ENCODE measurements around the gene C1orf94. TPM values are rescaled to one million over a fixed set of nuclear protein-coding genes. Genes with fewer than 3 reads are reported as not detected.

The C1orf94 gene
- total and polyA plus RNA-seq, 10 donors = not detected

DNA sequence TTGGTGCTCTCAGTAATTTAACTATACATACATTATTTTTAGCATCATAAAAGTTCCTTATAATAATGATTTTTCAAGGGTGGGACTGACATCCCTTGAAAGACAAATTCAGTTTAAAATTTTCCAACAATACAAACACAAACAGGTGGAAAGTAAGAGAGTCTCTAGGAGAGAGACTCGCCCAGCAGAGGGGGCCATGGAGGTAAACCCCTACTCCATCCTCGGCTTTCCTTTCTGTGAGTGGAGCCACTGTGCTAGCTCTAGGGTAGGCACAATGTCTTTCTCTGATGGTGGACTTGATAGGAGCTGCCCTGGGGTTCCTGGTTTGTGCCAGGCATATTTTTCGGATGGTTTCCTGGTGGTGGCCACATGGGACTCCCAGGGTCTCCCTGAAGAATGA is 20.0 kb upstream of the C1orf94 start:
- H3K36me3 ChIP-seq = no peaks in the 10 kb centered on the region
- no peak overlapping the region for H3K27ac ChIP-seq
- H3K9me3 ChIP-seq = no peaks in the 10 kb centered on the region
- peaks cover 0 to 60% (median 0%) of the 10 kb centered on the region in 7 donors for H3K27me3 ChIP-seq (replicated peaks in 1 of 7)
- DNase-seq = no peak
- WGBS, 5 donors = 47 to 60% (median 54%) methylated on average over 3 of the region's 3 CpGs
- intact Hi-C loops (cut with DNase I; ENCODE audit: low total_unique reads) = no loop called here
- no peak overlapping the region for H3K4me3 ChIP-seq
- no peaks in the 10 kb centered on the region for H3K4me1 ChIP-seq
- TF ChIP-seq POLR2AphosphoS5 (IDR thresholded peaks at IDR 0.05) = no peak
- TF ChIP-seq, protein P1, sequence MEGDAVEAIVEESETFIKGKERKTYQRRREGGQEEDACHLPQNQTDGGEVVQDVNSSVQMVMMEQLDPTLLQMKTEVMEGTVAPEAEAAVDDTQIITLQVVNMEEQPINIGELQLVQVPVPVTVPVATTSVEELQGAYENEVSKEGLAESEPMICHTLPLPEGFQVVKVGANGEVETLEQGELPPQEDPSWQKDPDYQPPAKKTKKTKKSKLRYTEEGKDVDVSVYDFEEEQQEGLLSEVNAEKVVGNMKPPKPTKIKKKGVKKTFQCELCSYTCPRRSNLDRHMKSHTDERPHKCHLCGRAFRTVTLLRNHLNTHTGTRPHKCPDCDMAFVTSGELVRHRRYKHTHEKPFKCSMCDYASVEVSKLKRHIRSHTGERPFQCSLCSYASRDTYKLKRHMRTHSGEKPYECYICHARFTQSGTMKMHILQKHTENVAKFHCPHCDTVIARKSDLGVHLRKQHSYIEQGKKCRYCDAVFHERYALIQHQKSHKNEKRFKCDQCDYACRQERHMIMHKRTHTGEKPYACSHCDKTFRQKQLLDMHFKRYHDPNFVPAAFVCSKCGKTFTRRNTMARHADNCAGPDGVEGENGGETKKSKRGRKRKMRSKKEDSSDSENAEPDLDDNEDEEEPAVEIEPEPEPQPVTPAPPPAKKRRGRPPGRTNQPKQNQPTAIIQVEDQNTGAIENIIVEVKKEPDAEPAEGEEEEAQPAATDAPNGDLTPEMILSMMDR (IDR thresholded peaks at IDR 0.05 in 8 of 11, conservative IDR thresholded peaks at IDR 0.05 in 3 of 11) = no peak

DNA sequence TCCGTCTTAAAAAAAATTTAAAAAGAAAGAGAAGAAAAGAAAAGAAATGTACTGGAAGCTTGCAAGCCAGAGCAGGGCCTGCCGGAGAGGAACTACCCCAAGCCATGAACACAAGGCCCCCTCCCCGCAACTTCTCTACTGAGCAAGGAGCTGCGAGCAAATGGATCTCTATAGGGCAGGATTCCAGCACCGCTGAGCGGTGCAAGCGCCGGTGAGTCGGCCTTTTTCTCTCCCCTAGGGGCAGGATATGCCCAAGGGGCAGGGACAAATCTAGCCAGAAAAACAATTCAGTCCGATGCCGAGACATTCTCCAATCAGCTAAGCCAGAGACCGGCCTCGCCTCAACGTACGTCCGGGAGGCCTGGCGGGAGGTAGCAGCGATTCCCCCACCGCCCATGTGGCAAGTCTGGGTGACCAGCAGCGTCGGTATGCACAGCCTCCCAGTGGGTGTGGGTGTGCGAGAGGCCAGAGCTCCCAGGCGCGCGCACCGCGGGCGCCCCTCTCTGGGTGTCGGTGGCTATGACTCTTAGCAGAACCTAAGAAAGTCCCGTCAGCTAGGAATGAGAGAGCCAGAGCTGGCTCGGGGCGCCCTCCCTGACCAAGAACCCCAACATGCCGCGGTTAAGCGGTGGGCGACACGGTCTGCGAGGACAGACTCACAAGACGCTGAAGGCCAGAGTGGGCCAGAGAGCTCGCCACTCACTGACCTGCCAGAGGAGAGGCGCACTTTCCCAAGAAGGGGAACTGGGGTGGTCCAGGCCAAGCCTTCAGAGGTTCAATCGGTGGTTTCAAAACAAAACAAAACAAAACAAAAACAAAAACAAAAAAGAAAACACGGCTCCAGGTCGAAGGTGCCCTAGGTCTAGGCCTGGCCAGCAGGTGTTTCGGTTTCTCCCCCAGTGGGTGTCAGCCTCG is 13.6 kb upstream of the C1orf94 start:
- H3K4me3 ChIP-seq = peak overlapping the region; percentile 9 to 66 (median 29)
- H3K36me3 ChIP-seq = no peaks in the 10 kb centered on the region
- peak; percentile 37 to 56 (median 42) for TF ChIP-seq POLR2AphosphoS5 (IDR thresholded peaks at IDR 0.05)
- no peak for TF ChIP-seq POLR2A (IDR thresholded peaks at IDR 0.05)
- TF ChIP-seq, protein P1 (IDR thresholded peaks at IDR 0.05 in 8 of 11, conservative IDR thresholded peaks at IDR 0.05 in 3 of 11) = peak in 7 of 11 experiments; percentile 34 to 67 (median 43)
- peaks cover 5 to 93% (median 52%) of the 10 kb centered on the region in 7 donors for H3K27me3 ChIP-seq (replicated peaks in 1 of 7)
- H3K9me3 ChIP-seq = no peaks in the 10 kb centered on the region
- peak overlapping the region in 1 of 8 donors; percentile 2 for H3K27ac ChIP-seq
- 2 to 4% (median 3%) methylated on average over 28 to 46 of the region's 46 CpGs for WGBS, 5 donors
- DNase-seq = peak; percentile 85
- intact Hi-C loops (cut with DNase I; ENCODE audit: low total_unique reads) = loop anchor here (5.0 to 10.0 kb wide), 3 partner anchors 266 to 528 kb away; no protein-coding TSS in a partner anchor
- H3K4me1 ChIP-seq = peaks cover 11 to 43% (median 29%) of the 10 kb centered on the region in 6 donors

DNA sequence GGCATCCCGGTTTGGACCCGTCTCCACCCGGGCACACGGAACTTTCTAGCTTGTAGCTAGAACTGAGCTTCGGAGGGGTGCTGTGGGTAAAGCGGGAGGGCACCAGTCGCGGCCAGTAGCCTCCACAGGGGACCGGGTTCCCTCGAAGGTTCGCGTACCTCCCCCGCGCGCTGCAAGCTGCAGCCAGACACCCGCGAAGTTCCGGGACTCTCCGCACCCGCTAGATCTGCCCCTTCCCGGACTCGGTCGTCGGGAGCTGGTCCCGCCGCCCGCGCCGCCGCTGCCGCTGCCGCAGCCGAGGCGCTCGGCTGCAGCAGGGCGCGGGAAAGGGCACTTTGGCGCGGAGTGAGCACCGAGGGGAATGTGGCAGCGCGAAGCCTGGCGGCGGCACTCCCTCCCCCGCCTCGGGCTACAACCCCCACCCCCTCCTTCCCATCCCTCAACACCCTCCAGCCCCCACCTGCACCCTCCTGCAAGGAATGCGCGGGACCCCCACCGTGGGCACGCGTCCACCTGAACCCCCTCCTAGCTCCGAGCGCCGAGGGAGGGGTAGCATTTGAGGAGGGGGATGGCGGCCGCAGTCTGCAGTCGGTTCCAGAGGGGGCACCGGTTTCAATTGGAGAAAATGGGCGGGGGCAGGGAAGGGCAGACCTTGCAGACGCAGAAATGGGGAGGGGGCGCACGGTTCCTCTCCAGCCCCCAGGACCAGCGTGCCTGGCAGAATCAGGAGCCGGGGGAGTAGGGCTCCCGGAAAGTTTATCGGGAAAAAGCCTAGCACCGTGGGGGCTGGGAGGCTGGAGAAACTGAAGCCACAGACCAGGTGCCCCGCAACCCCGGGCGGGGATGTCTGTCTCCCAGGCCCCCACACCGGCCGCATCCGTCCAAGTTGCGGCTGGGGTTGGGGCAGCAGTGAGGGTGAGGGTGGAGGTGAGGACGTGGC is 12.6 kb upstream of the C1orf94 start:
- Histone ChIP-seq H3K36me3 (no peaks in the 10 kb centered on the region), H3K27me3 (replicated peaks in 1 of 7) (peaks cover 5 to 99% (median 52%) of the 10 kb centered on the region in 7 donors), H3K4me1 (peaks cover 11 to 43% (median 29%) of the 10 kb centered on the region in 6 donors), H3K9me3 (no peaks in the 10 kb centered on the region), H3K4me3 (peak overlapping the region; percentile 9 to 66 (median 29)), H3K27ac (no peak overlapping the region)
- intact Hi-C loops (cut with DNase I; ENCODE audit: low total_unique reads) = loop anchor here (5.0 to 10.0 kb wide), 3 partner anchors 267 to 529 kb away; no protein-coding TSS in a partner anchor
- TF ChIP-seq, protein P1 (IDR thresholded peaks at IDR 0.05 in 8 of 11, conservative IDR thresholded peaks at IDR 0.05 in 3 of 11) = no peak
- TF ChIP-seq POLR2A (IDR thresholded peaks at IDR 0.05) (no peak), POLR2AphosphoS5 (IDR thresholded peaks at IDR 0.05) (no peak)
- 1 to 3% (median 2%) methylated on average over 55 to 75 of the region's 75 CpGs for WGBS, 5 donors
- DNase-seq = no peak

All from spleen (tissue), 11 donors.